K562 (cell line): ENCODE measurements around the gene NARF. TPM values are rescaled to one million over a fixed set of nuclear protein-coding genes. Genes with fewer than 3 reads are reported as not detected.

ENCODE experiments used
- CLOCK ChIP-seq: fragments of 250-450 bp; sonication (Bioruptor Pico); IDR thresholded peaks from 2 replicates; pipeline ENCODE4 v1.4.0; 2020; ENCODE audit warnings: mild to moderate bottlenecking, moderate library complexity, borderline replicate concordance
- ERF ChIP-seq: fragments of 450-650 bp; formaldehyde crosslinking; IDR thresholded peaks from 2 replicates; pipeline ENCODE4 v1.4.0; 2020; ENCODE audit warnings: mild to moderate bottlenecking, mixed read lengths
- GTF2A2 ChIP-seq: IDR thresholded peaks from 2 replicates; pipeline ENCODE4 v1.6.1; 2016; ENCODE audit warnings: mild to moderate bottlenecking, missing genetic modification characterization, missing compliant biosample characterization
- HNRNPUL1 ChIP-seq: fragments of 200-400 bp; formaldehyde crosslinking; IDR thresholded peaks from 2 replicates; pipeline ENCODE4 v1.6.1; 2017; ENCODE audit warnings: low read length
- L3MBTL2 ChIP-seq: fragments of 450-650 bp; IDR thresholded peaks from 2 replicates; pipeline ENCODE4 v1.6.1; 2016; ENCODE audit warnings: mild to moderate bottlenecking, moderate library complexity
- MCM2 ChIP-seq: fragments of 450-650 bp; IDR thresholded peaks from 2 replicates; pipeline ENCODE4 v1.6.1; 2017; ENCODE audit warnings: low read depth, mild to moderate bottlenecking
- NONO ChIP-seq, 2 experiments: fragments of 200-400 bp in 1 of 2; fragments of 450-650 bp in 1 of 2; formaldehyde crosslinking in 1 of 2; IDR thresholded peaks; 2 replicates each; pipeline ENCODE4 v1.6.1; 2017; ENCODE audit warnings: low read depth in 2 of 2, mild to moderate bottlenecking in 2 of 2, moderate library complexity in 2 of 2, low read length in 1 of 2
- NR2F6 ChIP-seq: fragments of 450-650 bp; formaldehyde crosslinking; IDR thresholded peaks from 2 replicates; pipeline ENCODE4 v1.4.0; 2020; ENCODE audit warnings: mild to moderate bottlenecking
- NUFIP1 ChIP-seq: fragments of 450-650 bp; IDR thresholded peaks from 2 replicates; pipeline ENCODE4 v1.6.1; 2018; ENCODE audit not compliant: partially characterized antibody
- POLR2G ChIP-seq: fragments of 200-400 bp; formaldehyde crosslinking; IDR thresholded peaks from 2 replicates; pipeline ENCODE4 v1.6.1; 2017; ENCODE audit warnings: low read depth, mild to moderate bottlenecking, antibody characterized with exemption, low read length, moderate library complexity
- TAL1 ChIP-seq: fragments of 450-650 bp; IDR thresholded peaks from 2 replicates; pipeline ENCODE4 v1.6.1; 2016; ENCODE audit warnings: mild to moderate bottlenecking
- TEAD2 ChIP-seq: fragments of 450-650 bp; IDR thresholded peaks from 2 replicates; pipeline ENCODE4 v1.6.1; 2016; ENCODE audit warnings: missing genetic modification characterization, control low read depth, missing compliant biosample characterization
- ZBTB8A ChIP-seq: fragments of 450-650 bp; IDR thresholded peaks from 2 replicates; pipeline ENCODE4 v1.6.1; 2018; ENCODE audit warnings: mild to moderate bottlenecking, moderate library complexity; ENCODE audit not compliant: partially characterized antibody
- ZNF197 ChIP-seq: fragments of 200-800 bp; sonication (Bioruptor generic); IDR thresholded peaks from 2 replicates; pipeline ENCODE4 v1.6.1; 2016; ENCODE audit warnings: low read depth, missing genetic modification characterization, missing compliant biosample characterization
- ZNF217 ChIP-seq: sonication (generic); formaldehyde crosslinking; IDR thresholded peaks from 2 replicates; pipeline ENCODE4 v1.8.0; 2022; ENCODE audit warnings: mild to moderate bottlenecking, missing genetic modification reagents
- ZNF253 ChIP-seq: fragments of 250-450 bp; sonication (Bioruptor Pico); conservative IDR thresholded peaks from 2 replicates; pipeline ENCODE4 v1.6.1; 2021; ENCODE audit warnings: mild to moderate bottlenecking
- ZNF75A ChIP-seq: fragments of 450-650 bp; formaldehyde crosslinking; IDR thresholded peaks from 2 replicates; pipeline ENCODE4 v1.4.0; 2020; ENCODE audit warnings: mild to moderate bottlenecking
- polyA plus RNA-seq, 8 experiments: library from polyadenylated mRNA; depleted of rRNA in 4 of 8; stranded (reverse) in 5 of 8; unstranded in 3 of 8; fragments of >200 nt; fragmentation: Nextera tagmentation in 2 of 8; fragmentation: Illumina TruSeq in 1 of 8; extraction: Ambion mirVana in 2 of 8; extraction: Trizol in 1 of 8; gene quantifications; 2 replicates each; pipeline versions ENCODE4 v1.2.1 to v1.2.3, GENCODE V29; 2011 to 2014; ENCODE audit warnings: inconsistent platforms in 1 of 8, missing spikeins in 1 of 8
- total RNA-seq, 7 experiments: library from RNA; depleted of rRNA in 6 of 7; stranded (reverse); fragments of >200 nt in 6 of 7; fragmentation: Illumina TruSeq in 2 of 7; extraction: Trizol in 2 of 7; gene quantifications; 2 replicates each; pipeline versions ENCODE4 v1.2.1 to v1.2.3, GENCODE V29; 2011 to 2021; ENCODE audit warnings: low replicate concordance in 1 of 7
- TF ChIP-seq, protein P1 (sequence below): sonication (generic); formaldehyde crosslinking; IDR thresholded peaks from 2 replicates; pipeline ENCODE4 v1.8.1; 2023; ENCODE audit warnings: missing genetic modification reagents, mild to moderate bottlenecking, borderline replicate concordance
- TF ChIP-seq, protein P2 (sequence below): fragments of 250-450 bp; sonication (Bioruptor Pico); IDR thresholded peaks from 2 replicates; pipeline ENCODE4 v1.8.0; 2022; ENCODE audit warnings: moderate library complexity, mild to moderate bottlenecking, inconsistent platforms

NARF gene
- total and polyA plus RNA-seq, 9 of the 15 experiments (the other 6 are each of a cell fraction or from before 2014, with no cell fraction given), result 60.4 to 423 (median 132) TPM

GRCh38 chr17:82496529-82497434, 38.2 kb downstream of the NARF start (continued):
- peak; percentile 99 for TF ChIP-seq L3MBTL2
- no peak for TF ChIP-seq GTF2A2 (tag)
- no peak for TF ChIP-seq ZNF197
- peak; percentile 93; the same call in 1 of the 2 replicates for TF ChIP-seq ERF (CRISPR knock-in tag)
- TF ChIP-seq NR2F6 (CRISPR knock-in tag), result no peak
- TF ChIP-seq ZNF253 (CRISPR knock-in tag), result no peak
- no peak for TF ChIP-seq TEAD2 (tag)
- TF ChIP-seq ZNF75A (CRISPR knock-in tag), result no peak
- no peak for TF ChIP-seq TAL1
- no peak for TF ChIP-seq NONO (IDR thresholded peaks at IDR 0.05; ENCODE audit: low read depth in 2 of 2, low read length in 1 of 2)
- TF ChIP-seq MCM2, result no peak
- TF ChIP-seq, protein P1, sequence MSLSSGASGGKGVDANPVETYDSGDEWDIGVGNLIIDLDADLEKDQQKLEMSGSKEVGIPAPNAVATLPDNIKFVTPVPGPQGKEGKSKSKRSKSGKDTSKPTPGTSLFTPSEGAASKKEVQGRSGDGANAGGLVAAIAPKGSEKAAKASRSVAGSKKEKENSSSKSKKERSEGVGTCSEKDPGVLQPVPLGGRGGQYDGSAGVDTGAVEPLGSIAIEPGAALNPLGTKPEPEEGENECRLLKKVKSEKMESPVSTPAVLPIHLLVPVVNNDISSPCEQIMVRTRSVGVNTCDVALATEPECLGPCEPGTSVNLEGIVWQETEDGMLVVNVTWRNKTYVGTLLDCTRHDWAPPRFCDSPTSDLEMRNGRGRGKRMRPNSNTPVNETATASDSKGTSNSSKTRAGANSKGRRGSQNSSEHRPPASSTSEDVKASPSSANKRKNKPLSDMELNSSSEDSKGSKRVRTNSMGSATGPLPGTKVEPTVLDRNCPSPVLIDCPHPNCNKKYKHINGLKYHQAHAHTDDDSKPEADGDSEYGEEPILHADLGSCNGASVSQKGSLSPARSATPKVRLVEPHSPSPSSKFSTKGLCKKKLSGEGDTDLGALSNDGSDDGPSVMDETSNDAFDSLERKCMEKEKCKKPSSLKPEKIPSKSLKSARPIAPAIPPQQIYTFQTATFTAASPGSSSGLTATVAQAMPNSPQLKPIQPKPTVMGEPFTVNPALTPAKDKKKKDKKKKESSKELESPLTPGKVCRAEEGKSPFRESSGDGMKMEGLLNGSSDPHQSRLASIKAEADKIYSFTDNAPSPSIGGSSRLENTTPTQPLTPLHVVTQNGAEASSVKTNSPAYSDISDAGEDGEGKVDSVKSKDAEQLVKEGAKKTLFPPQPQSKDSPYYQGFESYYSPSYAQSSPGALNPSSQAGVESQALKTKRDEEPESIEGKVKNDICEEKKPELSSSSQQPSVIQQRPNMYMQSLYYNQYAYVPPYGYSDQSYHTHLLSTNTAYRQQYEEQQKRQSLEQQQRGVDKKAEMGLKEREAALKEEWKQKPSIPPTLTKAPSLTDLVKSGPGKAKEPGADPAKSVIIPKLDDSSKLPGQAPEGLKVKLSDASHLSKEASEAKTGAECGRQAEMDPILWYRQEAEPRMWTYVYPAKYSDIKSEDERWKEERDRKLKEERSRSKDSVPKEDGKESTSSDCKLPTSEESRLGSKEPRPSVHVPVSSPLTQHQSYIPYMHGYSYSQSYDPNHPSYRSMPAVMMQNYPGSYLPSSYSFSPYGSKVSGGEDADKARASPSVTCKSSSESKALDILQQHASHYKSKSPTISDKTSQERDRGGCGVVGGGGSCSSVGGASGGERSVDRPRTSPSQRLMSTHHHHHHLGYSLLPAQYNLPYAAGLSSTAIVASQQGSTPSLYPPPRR (CRISPR knock-in tag), result no peak
- peak; percentile 48 for TF ChIP-seq NUFIP1
- TF ChIP-seq, protein P2, sequence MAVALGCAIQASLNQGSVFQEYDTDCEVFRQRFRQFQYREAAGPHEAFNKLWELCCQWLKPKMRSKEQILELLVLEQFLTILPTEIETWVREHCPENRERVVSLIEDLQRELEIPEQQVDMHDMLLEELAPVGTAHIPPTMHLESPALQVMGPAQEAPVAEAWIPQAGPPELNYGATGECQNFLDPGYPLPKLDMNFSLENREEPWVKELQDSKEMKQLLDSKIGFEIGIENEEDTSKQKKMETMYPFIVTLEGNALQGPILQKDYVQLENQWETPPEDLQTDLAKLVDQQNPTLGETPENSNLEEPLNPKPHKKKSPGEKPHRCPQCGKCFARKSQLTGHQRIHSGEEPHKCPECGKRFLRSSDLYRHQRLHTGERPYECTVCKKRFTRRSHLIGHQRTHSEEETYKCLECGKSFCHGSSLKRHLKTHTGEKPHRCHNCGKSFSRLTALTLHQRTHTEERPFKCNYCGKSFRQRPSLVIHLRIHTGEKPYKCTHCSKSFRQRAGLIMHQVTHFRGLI (CRISPR knock-in tag), result no peak
- no peak for TF ChIP-seq HNRNPUL1
- peak; percentile 88 for TF ChIP-seq POLR2G
- TF ChIP-seq ZNF217 (CRISPR knock-in tag), result no peak
- TF ChIP-seq CLOCK (CRISPR knock-in tag), result peak; percentile 90
- TF ChIP-seq ZBTB8A, result no peak
